Heart right ventricle (tissue), 16 donors: Measurements from ENCODE around the gene AGRN. TPM values are rescaled to one million over a fixed set of nuclear protein-coding genes. Genes with fewer than 3 reads are reported as not detected.

Source experiments
- ATAC-seq, 8 donors: fragments of 200-7000 bp; cut with Tn5 transposase; one replicate each; pipeline ENCODE4 v1.9.1; 2020; ENCODE audit warnings: mild to moderate bottlenecking in 8 of 8, moderate library complexity in 8 of 8, moderate number of reproducible peaks in 1 of 8
- DNase-seq, 2 donors: peaks; one replicate each; pipeline ENCODE4 v3.0.0-alpha.2; 2020
- H3K27ac ChIP-seq, 10 donors: fragments of 200-600 bp; sonication (generic) in 2 of 10; one replicate each; pipeline versions ENCODE4 v1.5.0 to v1.8.0; 2020 to 2022; ENCODE audit warnings: mild to moderate bottlenecking in 3 of 10
- H3K27me3 ChIP-seq, 7 donors: fragments of 200-600 bp; one replicate each; pipeline ENCODE4 v1.8.0; 2021 to 2022; ENCODE audit warnings: mild to moderate bottlenecking in 2 of 7
- H3K36me3 ChIP-seq, 9 donors: fragments of 200-600 bp; sonication (generic) in 1 of 9; one replicate each; pipeline versions ENCODE4 v1.5.0 to v1.8.0; 2020 to 2022; ENCODE audit warnings: mild to moderate bottlenecking in 2 of 9
- H3K4me1 ChIP-seq, 9 donors: fragments of 200-600 bp; sonication (generic) in 1 of 9; one replicate each; pipeline versions ENCODE4 v1.5.0 to v1.8.0; 2020 to 2022; ENCODE audit warnings: mild to moderate bottlenecking in 4 of 9
- H3K4me3 ChIP-seq, 10 donors: fragments of 200-600 bp; sonication (generic) in 2 of 10; one replicate each; pipeline versions ENCODE4 v1.5.0 to v1.8.0; 2020 to 2022; ENCODE audit warnings: mild to moderate bottlenecking in 7 of 10, moderate library complexity in 2 of 10
- H3K9me3 ChIP-seq, 11 donors: fragments of 200-600 bp in 10 of 11; sonication (generic) in 2 of 11; one replicate each; pipeline versions ENCODE4 v1.5.0 to v1.8.0; 2013 to 2022; ENCODE audit warnings: mild to moderate bottlenecking in 2 of 11, control low read depth in 1 of 11, moderate library complexity in 1 of 11
- WGBS, 2 donors: extraction: QIAGEN DNeasy Blood & Tissue Kit; methylation state at CpG; one replicate each; pipeline ENCODE4 v1.1.7; 2013; ENCODE audit warnings: inconsistent platforms in 1 of 2; 5-methylcytosine and 5-hydroxymethylcytosine counted together
- intact Hi-C, 10 donors: fragments of 100-400 bp; cut with DNase I; formaldehyde crosslinking; loops; one replicate each; pipeline versions ENCODE4 v1.11.1 to v1.14.2; 2022
- polyA plus RNA-seq, 2 donors: library from polyadenylated mRNA; stranded (reverse); fragments of 200-250 nt; gene quantifications; one replicate each; pipeline ENCODE4 v1.2.3, GENCODE V29; 2013
- total RNA-seq, 10 donors: library from RNA; stranded (reverse); fragmentation: NEBNext Ultra II Directional in 3 of 10; extraction: Animal tissue kit (Norgen Biotek cat#: 25700) in 3 of 10; gene quantifications; one replicate each; pipeline versions ENCODE4 v1.2.1 to v1.2.4, GENCODE V29; 2021 to 2023
- TF ChIP-seq, protein P1 (sequence below), 9 donors: fragments of 200-600 bp; sonication (generic) in 2 of 9; IDR thresholded peaks; one replicate each; pipeline versions ENCODE4 v1.5.0 to v1.8.0; 2021 to 2022; ENCODE audit warnings: antibody characterized with exemption in 9 of 9, mild to moderate bottlenecking in 5 of 9, moderate library complexity in 1 of 9
- donor health status: Arrhythmogenic right ventricular cardiomyopathy.
- donor health status: ischemic (EF 13 %, LVEDD 7.1; RV severe dilation, severe dysfunction).
- donor health status: healthy with polysubstance abuse.
- donor health status: DM: no; HTN: yes; CAD: no.
- donor health status: DM: no; HTN: no; CAD: no.
- donor health status: ischemic (EF 25% LVEDD 6.9; RV normal size, moderate dysfunction).
- donor health status: ischemic (EF 25% LVEDD 5.7; RV mildly dilated, moderate dysfunction).
- donor health status: healthy.
- donor health status: DM: yes; HTN: yes; CAD: no.
- donor health status: Ischemic cardiomyopathy.
- donor health status: ischemic (EF 35%, LVEDD 5.7; RV mildly dilated, moderate dysfunction).
- donor health status: nonischemic (EF 11% LVEDD 7.7; RV severe dilation, severe dysfunction).
- donor health status: DM: yes; HTN: yes; CAD: no.
- donor health status: PGD.
- donor health status: ischemic (EF 29% LVEDD 5.4; RV normal size, mild dysfunction).
- donor health status: nonischemic (EF 23%, LVEDD 6.1; RV moderate dilation, normal function).

Gene AGRN
- total and polyA plus RNA-seq, 12 donors, result 11.5 to 33.9 (median 18.3) TPM

GRCh38 chr1:1043411-1043810, 23.5 kb downstream of the AGRN start:
- Histone ChIP-seq H3K9me3 (no peaks in the 10 kb centered on the region), H3K4me1 (peaks cover 9 to 18% (median 15%) of the 10 kb centered on the region in 9 donors), H3K27me3 (peaks cover 0 to 23% (median 0%) of the 10 kb centered on the region in 7 donors), H3K36me3 (peaks cover 0 to 65% (median 4%) of the 10 kb centered on the region in 9 donors), H3K4me3 (no peak overlapping the region), H3K27ac (no peak overlapping the region)
- 95 to 98% methylated on average over 24 to 27 of the region's 27 CpGs for WGBS, 2 donors
- TF ChIP-seq, protein P1, sequence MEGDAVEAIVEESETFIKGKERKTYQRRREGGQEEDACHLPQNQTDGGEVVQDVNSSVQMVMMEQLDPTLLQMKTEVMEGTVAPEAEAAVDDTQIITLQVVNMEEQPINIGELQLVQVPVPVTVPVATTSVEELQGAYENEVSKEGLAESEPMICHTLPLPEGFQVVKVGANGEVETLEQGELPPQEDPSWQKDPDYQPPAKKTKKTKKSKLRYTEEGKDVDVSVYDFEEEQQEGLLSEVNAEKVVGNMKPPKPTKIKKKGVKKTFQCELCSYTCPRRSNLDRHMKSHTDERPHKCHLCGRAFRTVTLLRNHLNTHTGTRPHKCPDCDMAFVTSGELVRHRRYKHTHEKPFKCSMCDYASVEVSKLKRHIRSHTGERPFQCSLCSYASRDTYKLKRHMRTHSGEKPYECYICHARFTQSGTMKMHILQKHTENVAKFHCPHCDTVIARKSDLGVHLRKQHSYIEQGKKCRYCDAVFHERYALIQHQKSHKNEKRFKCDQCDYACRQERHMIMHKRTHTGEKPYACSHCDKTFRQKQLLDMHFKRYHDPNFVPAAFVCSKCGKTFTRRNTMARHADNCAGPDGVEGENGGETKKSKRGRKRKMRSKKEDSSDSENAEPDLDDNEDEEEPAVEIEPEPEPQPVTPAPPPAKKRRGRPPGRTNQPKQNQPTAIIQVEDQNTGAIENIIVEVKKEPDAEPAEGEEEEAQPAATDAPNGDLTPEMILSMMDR (IDR thresholded peaks at IDR 0.05), result no peak
- intact Hi-C loops, result no loop called here
- DNase-seq (no peak), ATAC-seq (no peak)

DNA sequence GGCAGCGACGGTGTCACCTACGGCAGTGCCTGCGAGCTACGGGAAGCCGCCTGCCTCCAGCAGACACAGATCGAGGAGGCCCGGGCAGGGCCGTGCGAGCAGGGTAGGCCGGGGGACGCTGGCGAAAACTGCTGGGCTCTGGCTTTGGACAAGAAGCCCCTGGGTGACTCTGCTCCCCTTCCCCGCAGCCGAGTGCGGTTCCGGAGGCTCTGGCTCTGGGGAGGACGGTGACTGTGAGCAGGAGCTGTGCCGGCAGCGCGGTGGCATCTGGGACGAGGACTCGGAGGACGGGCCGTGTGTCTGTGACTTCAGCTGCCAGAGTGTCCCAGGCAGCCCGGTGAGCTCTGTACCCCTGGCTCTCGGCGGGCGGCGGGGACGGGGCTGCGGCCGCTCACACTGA, 24.0 kb downstream of the AGRN start:
- ATAC-seq, result no peak
- H3K36me3 ChIP-seq, result peaks cover 0 to 65% (median 4%) of the 10 kb centered on the region in 9 donors

GRCh38 chr1:1044455-1045078, 24.6 kb downstream of the AGRN start:
- DNase-seq, result no peak
- H3K9me3 ChIP-seq, result no peaks in the 10 kb centered on the region
- H3K27ac ChIP-seq, result no peak overlapping the region
- H3K4me3 ChIP-seq, result no peak overlapping the region
- intact Hi-C loops, result no loop called here
- TF ChIP-seq, protein P1 (IDR thresholded peaks at IDR 0.05), result no peak
- peaks cover 0 to 69% (median 4%) of the 10 kb centered on the region in 9 donors for H3K36me3 ChIP-seq
- peaks cover 9 to 11% (median 11%) of the 10 kb centered on the region in 9 donors for H3K4me1 ChIP-seq
- peaks cover 0 to 11% (median 0%) of the 10 kb centered on the region in 7 donors for H3K27me3 ChIP-seq
- ATAC-seq, result no peak
- WGBS, 2 donors, result 94 to 95% methylated on average over 34 of the region's 34 CpGs

More for the DNA sequence above, 24.0 kb downstream of the AGRN start:
- H3K4me1 ChIP-seq, result peaks cover 9 to 17% (median 14%) of the 10 kb centered on the region in 9 donors
- DNase-seq, result no peak
- H3K9me3 ChIP-seq, result no peaks in the 10 kb centered on the region
- H3K27me3 ChIP-seq, result peaks cover 0 to 18% (median 0%) of the 10 kb centered on the region in 7 donors
- TF ChIP-seq, protein P1 (IDR thresholded peaks at IDR 0.05), result no peak
- no peak overlapping the region for H3K4me3 ChIP-seq
- intact Hi-C loops, result no loop called here
- WGBS, 2 donors, result 97% methylated on average over 33 of the region's 33 CpGs
- H3K27ac ChIP-seq, result no peak overlapping the region

GRCh38 chr1:1045129-1045528, 25.2 kb downstream of the AGRN start:
- Histone ChIP-seq H3K4me3 (no peak overlapping the region), H3K27ac (no peak overlapping the region), H3K4me1 (peaks cover 4 to 6% (median 5%) of the 10 kb centered on the region in 9 donors), H3K36me3 (peaks cover 0 to 74% (median 4%) of the 10 kb centered on the region in 9 donors), H3K27me3 (peaks cover 0 to 5% (median 0%) of the 10 kb centered on the region in 7 donors), H3K9me3 (no peaks in the 10 kb centered on the region)
- no peak for DNase-seq
- no peak for ATAC-seq
- 96 to 97% methylated on average over 23 of the region's 23 CpGs for WGBS, 2 donors
- TF ChIP-seq, protein P1 (IDR thresholded peaks at IDR 0.05), result no peak
- intact Hi-C loops, result no loop called here
